Esophagus squamous epithelium (tissue), 5 donors: ENCODE results near the gene PRKX. TPM values are rescaled to one million over a fixed set of nuclear protein-coding genes. Genes with fewer than 3 reads are reported as not detected.
"Not testable (repeated sequence)": the region's sequence is repeated elsewhere in the genome, so short reads cannot be mapped to it uniquely, and the experiment has no call there.

ENCODE experiments used
- DNase-seq: peaks from one replicate; lab custom pipeline; 2025; lab: John Stamatoyannopoulos, UW
- H3K27ac ChIP-seq, 4 donors: fragments of 200-600 bp; sonication (generic); one replicate each; pipeline ENCODE4 v1.5.1; 2016 to 2019; ENCODE audit warnings: mild to moderate bottlenecking in 1 of 4
- H3K27me3 ChIP-seq, 4 donors: fragments of 200-600 bp; sonication (generic); 1 replicate in 3 of 4; 2 replicates in 1 of 4; pipeline versions ENCODE4 v1.5.1 to v1.6.0; 2017 to 2021; ENCODE audit warnings: antibody characterized with exemption in 1 of 4
- H3K36me3 ChIP-seq, 3 donors: fragments of 200-600 bp; sonication (generic); one replicate each; pipeline ENCODE4 v1.5.1; 2016 to 2019
- H3K4me1 ChIP-seq, 3 donors: fragments of 200-600 bp; sonication (generic); one replicate each; pipeline ENCODE4 v1.5.1; 2017 to 2019
- H3K4me3 ChIP-seq, 4 donors: fragments of 200-600 bp; sonication (generic); 1 replicate in 3 of 4; 2 replicates in 1 of 4; pipeline ENCODE4 v1.5.1; 2016 to 2019; ENCODE audit warnings: mild to moderate bottlenecking in 2 of 4, moderate library complexity in 1 of 4
- H3K9me3 ChIP-seq, 3 donors: fragments of 200-600 bp; sonication (generic); one replicate each; pipeline ENCODE4 v1.5.1; 2016 to 2019
- POLR2A ChIP-seq, 4 donors: fragments of 450-650 bp; IDR thresholded peaks; one replicate each; pipeline ENCODE4 v1.6.1; 2017; ENCODE audit warnings: antibody characterized with exemption in 4 of 4, mild to moderate bottlenecking in 4 of 4, moderate library complexity in 3 of 4
- WGBS, 2 donors: methylation state at CpG; one replicate each; pipeline ENCODE4 v1.1.5; 2018; 5-methylcytosine and 5-hydroxymethylcytosine counted together
- intact Hi-C: fragments of 100-400 bp; cut with DNase I; formaldehyde crosslinking; loops from one replicate; pipeline ENCODE4 v1.15.0; 2022
- total RNA-seq, 4 donors: library from RNA; depleted of rRNA; stranded (reverse); fragments of >200 nt; gene quantifications; one replicate each; pipeline ENCODE4 v1.1.0, GENCODE V29; 2016
- TF ChIP-seq, protein P1 (sequence below), 6 experiments: fragments of 450-650 bp in 4 of 6; fragments of 200-600 bp in 2 of 6; sonication (generic) in 2 of 6; IDR thresholded peaks; one replicate each; pipeline ENCODE4 v1.5.1; 2016 to 2019; ENCODE audit warnings: antibody characterized with exemption in 6 of 6, mild to moderate bottlenecking in 4 of 6, moderate library complexity in 4 of 6
- donor health status: DM: yes; HTN: yes; CAD: no.

PRKX gene
- total RNA-seq, 4 donors from 2014 or later = 27.8 to 56.0 (median 34.5) TPM

DNA sequence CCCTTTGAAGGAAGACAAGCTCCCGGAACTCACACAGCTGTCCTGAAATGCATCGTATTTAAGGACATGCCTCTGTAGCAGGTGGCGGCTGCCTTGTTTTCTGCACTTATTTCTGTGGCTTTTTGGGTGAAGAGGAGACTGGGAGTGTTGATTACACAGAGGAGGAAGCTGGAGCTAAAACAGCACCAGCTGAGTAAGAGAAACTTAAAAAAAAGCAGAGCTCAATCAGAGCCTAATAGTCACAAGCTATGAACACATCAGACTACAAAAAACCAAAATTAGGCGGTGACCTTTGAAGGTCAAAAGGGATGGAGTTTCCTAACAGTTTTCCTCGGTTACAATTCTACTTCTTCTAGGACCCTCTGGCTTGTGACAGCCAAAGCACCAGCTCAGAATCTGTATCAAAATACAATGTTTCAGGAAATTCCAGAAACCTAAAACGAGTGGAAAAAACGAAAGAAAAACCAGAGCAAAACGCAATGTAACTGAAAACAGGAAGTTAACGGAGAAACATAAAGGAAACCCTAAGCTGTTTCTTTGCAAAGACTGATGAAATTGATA lies 13.5 kb downstream of the PRKX start:
- Histone ChIP-seq H3K36me3 (peaks cover 0 to 5% (median 0%) of the 10 kb centered on the region in 3 donors), H3K27ac (peak overlapping the region; percentile 49 to 75 (median 74)), H3K9me3 (no peaks in the 10 kb centered on the region), H3K4me1 (peaks cover 4 to 46% (median 15%) of the 10 kb centered on the region in 3 donors), H3K4me3 (peak overlapping the region in 3 of 4 donors; percentile 23 to 55 (median 27)), H3K27me3 (no peaks in the 10 kb centered on the region)
- no peak for DNase-seq
- 22 to 40% methylated on average over 6 to 9 of the region's 9 CpGs for WGBS, 2 donors
- TF ChIP-seq, protein P1, sequence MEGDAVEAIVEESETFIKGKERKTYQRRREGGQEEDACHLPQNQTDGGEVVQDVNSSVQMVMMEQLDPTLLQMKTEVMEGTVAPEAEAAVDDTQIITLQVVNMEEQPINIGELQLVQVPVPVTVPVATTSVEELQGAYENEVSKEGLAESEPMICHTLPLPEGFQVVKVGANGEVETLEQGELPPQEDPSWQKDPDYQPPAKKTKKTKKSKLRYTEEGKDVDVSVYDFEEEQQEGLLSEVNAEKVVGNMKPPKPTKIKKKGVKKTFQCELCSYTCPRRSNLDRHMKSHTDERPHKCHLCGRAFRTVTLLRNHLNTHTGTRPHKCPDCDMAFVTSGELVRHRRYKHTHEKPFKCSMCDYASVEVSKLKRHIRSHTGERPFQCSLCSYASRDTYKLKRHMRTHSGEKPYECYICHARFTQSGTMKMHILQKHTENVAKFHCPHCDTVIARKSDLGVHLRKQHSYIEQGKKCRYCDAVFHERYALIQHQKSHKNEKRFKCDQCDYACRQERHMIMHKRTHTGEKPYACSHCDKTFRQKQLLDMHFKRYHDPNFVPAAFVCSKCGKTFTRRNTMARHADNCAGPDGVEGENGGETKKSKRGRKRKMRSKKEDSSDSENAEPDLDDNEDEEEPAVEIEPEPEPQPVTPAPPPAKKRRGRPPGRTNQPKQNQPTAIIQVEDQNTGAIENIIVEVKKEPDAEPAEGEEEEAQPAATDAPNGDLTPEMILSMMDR (IDR thresholded peaks at IDR 0.05) = no peak
- no peak for TF ChIP-seq POLR2A (IDR thresholded peaks at IDR 0.05)
- intact Hi-C loops = no loop called here

DNA sequence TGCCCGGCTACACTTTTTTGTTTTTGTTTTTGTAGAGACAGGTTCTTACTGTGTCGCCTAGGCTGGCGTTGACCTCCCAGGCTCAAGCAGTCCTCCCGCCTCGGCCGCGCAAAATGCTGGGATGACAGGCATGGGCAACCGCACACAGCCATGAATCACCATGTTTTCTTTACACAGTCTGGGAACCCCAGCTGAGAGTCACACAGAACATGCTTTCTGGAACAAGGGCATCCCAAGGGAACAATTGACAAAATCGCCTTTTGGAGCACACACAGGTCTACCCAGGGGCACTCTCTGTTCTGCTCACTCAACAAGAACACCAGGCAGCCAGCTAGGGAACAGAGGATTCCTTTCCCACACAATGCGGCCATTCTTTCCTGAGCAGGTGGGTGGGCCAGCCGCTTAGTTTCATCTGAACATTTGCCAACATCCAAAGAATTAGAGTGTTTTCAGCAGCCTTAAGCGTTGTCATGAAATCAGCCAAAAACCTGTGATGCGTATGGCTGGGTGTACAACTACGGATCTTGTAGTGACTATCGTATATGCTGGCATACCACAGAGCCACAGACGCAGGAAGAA lies 15.7 kb downstream of the PRKX start:
- peaks cover 4 to 41% (median 11%) of the 10 kb centered on the region in 3 donors for H3K4me1 ChIP-seq
- H3K36me3 ChIP-seq = no peaks in the 10 kb centered on the region
- no peaks in the 10 kb centered on the region for H3K27me3 ChIP-seq
- DNase-seq = no peak
- intact Hi-C loops = no loop called here
- H3K4me3 ChIP-seq = no peak overlapping the region
- 44 to 51% methylated on average over 6 to 12 of the region's 16 CpGs for WGBS, 2 donors
- peak overlapping the region in 3 of 4 donors; percentile 7 to 74 (median 54) for H3K27ac ChIP-seq
- TF ChIP-seq POLR2A (IDR thresholded peaks at IDR 0.05) = no peak
- TF ChIP-seq, protein P1 (IDR thresholded peaks at IDR 0.05) = no peak
- no peaks in the 10 kb centered on the region for H3K9me3 ChIP-seq

DNA sequence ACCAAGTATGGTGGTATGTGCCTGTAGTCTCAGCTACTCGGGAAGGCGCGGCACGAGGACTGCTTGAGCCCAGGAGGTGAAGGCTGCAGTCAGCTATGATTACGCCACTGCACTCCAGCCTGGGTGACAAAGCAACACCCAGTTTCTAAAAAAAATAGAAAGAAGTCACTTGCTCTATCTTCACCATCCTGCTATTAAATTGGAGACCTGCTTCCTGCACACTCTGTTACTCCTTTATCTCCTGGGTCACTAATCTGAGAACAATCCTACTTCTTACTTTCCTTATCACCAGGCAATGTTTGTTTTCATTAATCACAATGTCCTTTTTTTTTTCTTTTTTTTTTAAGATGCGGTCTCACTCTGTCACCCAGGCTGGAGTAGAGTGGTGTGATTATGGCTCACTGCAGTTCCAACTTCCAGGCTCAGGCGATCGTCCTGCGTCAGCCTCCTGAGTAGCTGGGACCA lies 16.2 kb downstream of the PRKX start:
- Histone ChIP-seq H3K36me3 (no peaks in the 10 kb centered on the region), H3K4me3 (no peak overlapping the region), H3K27me3 (no peaks in the 10 kb centered on the region), H3K4me1 (peaks cover 4 to 41% (median 11%) of the 10 kb centered on the region in 3 donors), H3K9me3 (no peaks in the 10 kb centered on the region), H3K27ac (peak overlapping the region; percentile 3 to 74 (median 30))
- TF ChIP-seq POLR2A (IDR thresholded peaks at IDR 0.05) = no peak
- TF ChIP-seq, protein P1 (IDR thresholded peaks at IDR 0.05) = no peak
- WGBS, 2 donors = 65 to 74% methylated on average over 9 of the region's 9 CpGs
- intact Hi-C loops = no loop called here
- no peak for DNase-seq

DNA sequence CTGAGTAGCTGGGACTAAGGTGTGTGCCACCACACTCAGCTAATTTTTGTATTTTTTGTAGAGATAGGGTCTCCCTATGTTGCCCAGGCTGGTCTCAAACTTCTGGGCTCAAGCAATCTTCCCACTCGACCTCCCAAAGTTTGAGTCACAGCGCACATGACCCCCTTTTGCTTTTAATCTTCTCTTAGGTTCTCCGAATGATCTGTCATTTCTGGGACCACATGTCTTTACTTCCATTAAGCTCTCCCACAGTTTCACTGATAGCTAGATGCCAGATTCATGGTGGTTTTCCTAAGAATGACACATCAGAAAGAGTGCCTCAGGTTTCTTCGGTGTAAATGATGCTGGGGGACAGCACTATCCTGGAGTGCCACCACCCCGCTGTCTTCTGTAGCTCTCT lies 17.9 kb downstream of the PRKX start:
- 85 to 93% methylated on average over 5 of the region's 5 CpGs for WGBS, 2 donors
- H3K4me3 ChIP-seq = no peak overlapping the region
- no peaks in the 10 kb centered on the region for H3K27me3 ChIP-seq
- intact Hi-C loops = no loop called here
- peaks cover 4 to 34% (median 10%) of the 10 kb centered on the region in 3 donors for H3K4me1 ChIP-seq
- no peak for DNase-seq
- H3K36me3 ChIP-seq = no peaks in the 10 kb centered on the region
- no peaks in the 10 kb centered on the region for H3K9me3 ChIP-seq
- no peak for TF ChIP-seq POLR2A (IDR thresholded peaks at IDR 0.05)
- TF ChIP-seq, protein P1 (IDR thresholded peaks at IDR 0.05) = no peak
- H3K27ac ChIP-seq = no peak overlapping the region

DNA sequence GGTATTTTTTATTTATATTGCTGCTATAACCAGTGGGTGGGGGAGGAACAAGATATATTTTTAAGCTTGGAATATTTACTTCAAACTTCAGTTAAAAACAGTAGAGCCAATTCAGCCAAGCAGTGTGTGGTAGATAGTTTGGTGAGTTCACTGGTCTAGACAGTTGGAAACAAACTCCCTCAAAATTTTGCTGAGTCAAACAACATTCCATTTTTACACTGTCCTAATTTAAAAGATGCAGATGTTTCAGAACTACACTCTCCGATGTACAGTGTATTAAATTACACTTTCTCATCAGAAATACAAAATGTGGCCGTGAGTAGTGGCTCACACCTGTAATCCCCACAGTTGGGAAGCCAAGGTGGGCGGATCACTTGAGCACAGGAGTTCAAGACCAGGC lies 23.3 kb downstream of the PRKX start:
- Histone ChIP-seq H3K36me3 (no peaks in the 10 kb centered on the region), H3K4me3 (no peak overlapping the region), H3K27ac (no peak overlapping the region), H3K9me3 (no peaks in the 10 kb centered on the region), H3K4me1 (no peaks in the 10 kb centered on the region), H3K27me3 (no peaks in the 10 kb centered on the region)
- no peak for DNase-seq
- intact Hi-C loops = no loop called here
- WGBS, 2 donors = 55 to 77% methylated on average over 3 of the region's 3 CpGs
- TF ChIP-seq, protein P1 (IDR thresholded peaks at IDR 0.05) = no peak
- no peak for TF ChIP-seq POLR2A (IDR thresholded peaks at IDR 0.05)

DNA sequence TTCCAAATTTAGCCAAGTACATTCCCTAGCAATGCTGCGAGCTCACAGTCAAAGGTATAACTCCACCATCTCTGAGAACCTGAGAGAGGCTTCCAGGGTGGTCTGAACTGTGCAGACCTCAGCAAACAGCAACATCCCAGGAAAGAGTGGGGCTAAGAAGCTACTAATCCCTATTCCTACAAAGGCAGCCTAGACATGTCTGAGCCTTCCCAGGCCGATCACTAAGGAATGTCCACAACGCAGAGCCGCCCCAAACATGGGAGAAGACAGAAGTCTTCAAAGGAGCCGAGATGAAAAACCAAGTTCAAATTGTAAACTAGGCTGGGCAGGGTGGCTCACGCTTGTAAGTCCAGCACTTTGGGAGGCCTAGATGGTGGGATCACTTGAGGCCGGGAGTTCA lies 30.2 kb downstream of the PRKX start:
- WGBS, 2 donors = 63 to 65% methylated on average over 4 of the region's 7 CpGs
- H3K4me3 ChIP-seq, DNase-seq, H3K27me3 ChIP-seq, H3K4me1 ChIP-seq, H3K36me3 ChIP-seq, H3K27ac ChIP-seq, H3K9me3 ChIP-seq, intact Hi-C loops: not testable (repeated sequence)
